ENCODE results near the gene FBN1.

The FBN1 gene

GRCh38 chr15:48578965-48579364 lies 66.5 kb downstream of the FBN1 start:
- Histone ChIP-seq H3K36me3 (ENCODE audit: insufficient read depth, low read length) (peaks cover 53% of the 10 kb centered on the region), H3K4me2 (ENCODE audit: low read length) (no peak overlapping the region), H3K27me3 (ENCODE audit: control insufficient read depth, insufficient read depth, low read length) (no peaks in the 10 kb centered on the region), H3K4me3 (ENCODE audit: low read length) (no peak overlapping the region), H3K9ac (ENCODE audit: low read depth, low read length) (no peak overlapping the region), H3K4me1 (ENCODE audit: control insufficient read depth, insufficient read depth, low read length) (peaks cover 52% of the 10 kb centered on the region), H3K9me3 (replicated peaks; ENCODE audit: low read length) (no peaks in the 10 kb centered on the region)

- Histone ChIP-seq H3K4me3 (ENCODE audit: low read length) (no peak overlapping the region), H3K9ac (ENCODE audit: low read depth, low read length) (peak overlapping the region; percentile 14), H3K27me3 (ENCODE audit: control insufficient read depth, insufficient read depth, low read length) (no peaks in the 10 kb centered on the region), H3K9me3 (replicated peaks; ENCODE audit: low read length) (no peaks in the 10 kb centered on the region), H3K4me2 (ENCODE audit: low read length) (peak overlapping the region; percentile 2), H3K36me3 (ENCODE audit: insufficient read depth, low read length) (peaks cover 53% of the 10 kb centered on the region), H3K4me1 (ENCODE audit: control insufficient read depth, insufficient read depth, low read length) (peaks cover 43% of the 10 kb centered on the region)
These were observed 68.0 kb downstream of the FBN1 start for GRCh38 chr15:48577469-48577868.

GRCh38 chr15:48574187-48574586 lies 71.3 kb downstream of the FBN1 start:
- H3K36me3 ChIP-seq (ENCODE audit: insufficient read depth, low read length) = peaks cover 64% of the 10 kb centered on the region

GRCh38 chr15:48573780-48574179 lies 71.7 kb downstream of the FBN1 start:
- H3K36me3 ChIP-seq (ENCODE audit: insufficient read depth, low read length) = peaks cover 64% of the 10 kb centered on the region
- no peak overlapping the region for H3K4me3 ChIP-seq (ENCODE audit: low read length)
- H3K4me1 ChIP-seq (ENCODE audit: control insufficient read depth, insufficient read depth, low read length) = peaks cover 20% of the 10 kb centered on the region
- no peaks in the 10 kb centered on the region for H3K9me3 ChIP-seq (replicated peaks; ENCODE audit: low read length)
- H3K27me3 ChIP-seq (ENCODE audit: control insufficient read depth, insufficient read depth, low read length) = no peaks in the 10 kb centered on the region
- H3K9ac ChIP-seq (ENCODE audit: low read depth, low read length) = no peak overlapping the region
- H3K4me2 ChIP-seq (ENCODE audit: low read length) = no peak overlapping the region

More at GRCh38 chr15:48574187-48574586, 71.3 kb downstream of the FBN1 start:
- H3K27me3 ChIP-seq (ENCODE audit: control insufficient read depth, insufficient read depth, low read length) = no peaks in the 10 kb centered on the region
- H3K4me2 ChIP-seq (ENCODE audit: low read length) = no peak overlapping the region
- no peaks in the 10 kb centered on the region for H3K9me3 ChIP-seq (replicated peaks; ENCODE audit: low read length)
- H3K4me3 ChIP-seq (ENCODE audit: low read length) = no peak overlapping the region
- H3K4me1 ChIP-seq (ENCODE audit: control insufficient read depth, insufficient read depth, low read length) = peaks cover 20% of the 10 kb centered on the region
- no peak overlapping the region for H3K9ac ChIP-seq (ENCODE audit: low read depth, low read length)

GRCh38 chr15:48572823-48573222 lies 72.7 kb downstream of the FBN1 start:
- Histone ChIP-seq H3K4me2 (ENCODE audit: low read length) (no peak overlapping the region), H3K4me1 (ENCODE audit: control insufficient read depth, insufficient read depth, low read length) (peaks cover 16% of the 10 kb centered on the region), H3K4me3 (ENCODE audit: low read length) (no peak overlapping the region), H3K9me3 (replicated peaks; ENCODE audit: low read length) (no peaks in the 10 kb centered on the region), H3K27me3 (ENCODE audit: control insufficient read depth, insufficient read depth, low read length) (no peaks in the 10 kb centered on the region), H3K36me3 (ENCODE audit: insufficient read depth, low read length) (peaks cover 59% of the 10 kb centered on the region), H3K9ac (ENCODE audit: low read depth, low read length) (no peak overlapping the region)

GRCh38 chr15:48571510-48571909 lies 74.0 kb downstream of the FBN1 start:
- H3K27me3 ChIP-seq (ENCODE audit: control insufficient read depth, insufficient read depth, low read length) = no peaks in the 10 kb centered on the region
- no peak overlapping the region for H3K9ac ChIP-seq (ENCODE audit: low read depth, low read length)
- no peak overlapping the region for H3K4me2 ChIP-seq (ENCODE audit: low read length)
- no peaks in the 10 kb centered on the region for H3K9me3 ChIP-seq (replicated peaks; ENCODE audit: low read length)
- no peak overlapping the region for H3K4me3 ChIP-seq (ENCODE audit: low read length)
- peaks cover 19% of the 10 kb centered on the region for H3K4me1 ChIP-seq (ENCODE audit: control insufficient read depth, insufficient read depth, low read length)
- H3K36me3 ChIP-seq (ENCODE audit: insufficient read depth, low read length) = peaks cover 57% of the 10 kb centered on the region

GRCh38 chr15:48570822-48571221 lies 74.7 kb downstream of the FBN1 start:
- no peak overlapping the region for H3K4me2 ChIP-seq (ENCODE audit: low read length)
- H3K9me3 ChIP-seq (replicated peaks; ENCODE audit: low read length) = no peaks in the 10 kb centered on the region
- H3K4me3 ChIP-seq (ENCODE audit: low read length) = no peak overlapping the region

GRCh38 chr15:48569591-48570302 lies 75.8 kb downstream of the FBN1 start:
- Histone ChIP-seq H3K36me3 (ENCODE audit: insufficient read depth, low read length) (peaks cover 40% of the 10 kb centered on the region), H3K9ac (ENCODE audit: low read depth, low read length) (no peak overlapping the region), H3K4me2 (ENCODE audit: low read length) (no peak overlapping the region), H3K27me3 (ENCODE audit: control insufficient read depth, insufficient read depth, low read length) (no peaks in the 10 kb centered on the region), H3K9me3 (replicated peaks; ENCODE audit: low read length) (no peaks in the 10 kb centered on the region), H3K4me3 (ENCODE audit: low read length) (no peak overlapping the region), H3K4me1 (ENCODE audit: control insufficient read depth, insufficient read depth, low read length) (peaks cover 34% of the 10 kb centered on the region)

More at GRCh38 chr15:48570822-48571221, 74.7 kb downstream of the FBN1 start:
- peaks cover 24% of the 10 kb centered on the region for H3K4me1 ChIP-seq (ENCODE audit: control insufficient read depth, insufficient read depth, low read length)
- H3K9ac ChIP-seq (ENCODE audit: low read depth, low read length) = peak overlapping the region; percentile 5
- H3K27me3 ChIP-seq (ENCODE audit: control insufficient read depth, insufficient read depth, low read length) = no peaks in the 10 kb centered on the region
- peaks cover 50% of the 10 kb centered on the region for H3K36me3 ChIP-seq (ENCODE audit: insufficient read depth, low read length)

- H3K9me3 ChIP-seq (replicated peaks; ENCODE audit: low read length) = no peaks in the 10 kb centered on the region
These were observed 78.8 kb downstream of the FBN1 start for GRCh38 chr15:48566668-48567067.

GRCh38 chr15:48565560-48566482 lies 79.7 kb downstream of the FBN1 start:
- no peaks in the 10 kb centered on the region for H3K9me3 ChIP-seq (replicated peaks; ENCODE audit: low read length)
- peak overlapping the region; percentile 89 for H3K9ac ChIP-seq (ENCODE audit: low read depth, low read length)
- peak overlapping the region; percentile 21 for H3K4me3 ChIP-seq (ENCODE audit: low read length)
- H3K27me3 ChIP-seq (ENCODE audit: control insufficient read depth, insufficient read depth, low read length) = no peaks in the 10 kb centered on the region
- peaks cover 64% of the 10 kb centered on the region for H3K4me1 ChIP-seq (ENCODE audit: control insufficient read depth, insufficient read depth, low read length)
- peaks cover 23% of the 10 kb centered on the region for H3K36me3 ChIP-seq (ENCODE audit: insufficient read depth, low read length)
- peak overlapping the region; percentile 68 for H3K4me2 ChIP-seq (ENCODE audit: low read length)

More at GRCh38 chr15:48566668-48567067, 78.8 kb downstream of the FBN1 start:
- Histone ChIP-seq H3K9ac (ENCODE audit: low read depth, low read length) (peak overlapping the region; percentile 89), H3K27me3 (ENCODE audit: control insufficient read depth, insufficient read depth, low read length) (no peaks in the 10 kb centered on the region), H3K4me1 (ENCODE audit: control insufficient read depth, insufficient read depth, low read length) (peaks cover 57% of the 10 kb centered on the region), H3K36me3 (ENCODE audit: insufficient read depth, low read length) (peaks cover 23% of the 10 kb centered on the region), H3K4me2 (ENCODE audit: low read length) (peak overlapping the region; percentile 68), H3K4me3 (ENCODE audit: low read length) (peak overlapping the region; percentile 22)

GRCh38 chr15:48564690-48565089 lies 80.8 kb downstream of the FBN1 start:
- peaks cover 70% of the 10 kb centered on the region for H3K4me1 ChIP-seq (ENCODE audit: control insufficient read depth, insufficient read depth, low read length)
- H3K36me3 ChIP-seq (ENCODE audit: insufficient read depth, low read length) = peaks cover 11% of the 10 kb centered on the region
- H3K27me3 ChIP-seq (ENCODE audit: control insufficient read depth, insufficient read depth, low read length) = no peaks in the 10 kb centered on the region
- H3K4me3 ChIP-seq (ENCODE audit: low read length) = no peak overlapping the region
- H3K9ac ChIP-seq (ENCODE audit: low read depth, low read length) = peak overlapping the region; percentile 78
- H3K4me2 ChIP-seq (ENCODE audit: low read length) = peak overlapping the region; percentile 56
- no peaks in the 10 kb centered on the region for H3K9me3 ChIP-seq (replicated peaks; ENCODE audit: low read length)
